ENCODE measurements around the gene KCNIP3.

The KCNIP3 gene

DNA sequence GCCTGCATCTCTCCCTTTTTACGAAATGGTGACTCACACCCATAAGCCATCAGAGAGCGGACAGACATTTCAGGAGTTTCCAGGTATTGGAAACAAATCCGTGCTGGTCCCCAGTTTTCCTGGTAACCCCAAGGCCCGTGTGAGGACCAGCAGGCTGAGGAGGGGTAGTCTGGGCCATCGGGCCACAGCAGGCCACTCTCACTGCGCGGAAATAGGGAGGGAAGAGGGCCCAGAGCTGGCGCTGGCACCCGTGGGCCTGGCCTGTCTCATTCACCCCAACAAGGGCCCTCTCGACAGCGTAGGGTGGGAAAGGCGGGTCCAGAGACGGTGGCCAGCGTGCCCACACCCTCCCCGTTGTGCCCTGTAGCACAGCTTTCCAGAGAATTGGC, 91.7 kb downstream of the KCNIP3 start:
- Histone ChIP-seq H3K4me3 (ENCODE audit: low read depth in 1 of 2, low read length in 2 of 2) (no peak overlapping the region), H4K20me1 (ENCODE audit: insufficient read depth, low read length) (no peaks in the 10 kb centered on the region), H2AFZ (ENCODE audit: low read depth, low read length) (peak overlapping the region; percentile 55; the same call in 1 of the 2 replicates), H3K9me3 (ENCODE audit: insufficient read depth, low read length, severe bottlenecking) (no peaks in the 10 kb centered on the region), H3K27ac (ENCODE audit: low read length) (no peak overlapping the region), H3K9ac (ENCODE audit: low read depth, low read length) (no peak overlapping the region), H3K79me2 (ENCODE audit: insufficient read depth, low read length) (no peaks in the 10 kb centered on the region), H3K4me2 (ENCODE audit: insufficient read depth, low read length) (peak overlapping the region; percentile 38), H3K36me3 (ENCODE audit: insufficient read depth, low read length) (no peaks in the 10 kb centered on the region), H3K4me1 (ENCODE audit: insufficient read depth, low read length) (peaks cover 6% of the 10 kb centered on the region; the same call in 1 of the 2 replicates), H3K27me3 (ENCODE audit: insufficient read depth, low read length, poor library complexity) (no peaks in the 10 kb centered on the region)
- ATAC-seq (ENCODE audit: insufficient read depth, low read depth) (peak; percentile 23; the same call in 2 of the 3 replicates), DNase-seq (no peak)
- TF ChIP-seq, protein P1, sequence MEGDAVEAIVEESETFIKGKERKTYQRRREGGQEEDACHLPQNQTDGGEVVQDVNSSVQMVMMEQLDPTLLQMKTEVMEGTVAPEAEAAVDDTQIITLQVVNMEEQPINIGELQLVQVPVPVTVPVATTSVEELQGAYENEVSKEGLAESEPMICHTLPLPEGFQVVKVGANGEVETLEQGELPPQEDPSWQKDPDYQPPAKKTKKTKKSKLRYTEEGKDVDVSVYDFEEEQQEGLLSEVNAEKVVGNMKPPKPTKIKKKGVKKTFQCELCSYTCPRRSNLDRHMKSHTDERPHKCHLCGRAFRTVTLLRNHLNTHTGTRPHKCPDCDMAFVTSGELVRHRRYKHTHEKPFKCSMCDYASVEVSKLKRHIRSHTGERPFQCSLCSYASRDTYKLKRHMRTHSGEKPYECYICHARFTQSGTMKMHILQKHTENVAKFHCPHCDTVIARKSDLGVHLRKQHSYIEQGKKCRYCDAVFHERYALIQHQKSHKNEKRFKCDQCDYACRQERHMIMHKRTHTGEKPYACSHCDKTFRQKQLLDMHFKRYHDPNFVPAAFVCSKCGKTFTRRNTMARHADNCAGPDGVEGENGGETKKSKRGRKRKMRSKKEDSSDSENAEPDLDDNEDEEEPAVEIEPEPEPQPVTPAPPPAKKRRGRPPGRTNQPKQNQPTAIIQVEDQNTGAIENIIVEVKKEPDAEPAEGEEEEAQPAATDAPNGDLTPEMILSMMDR (IDR thresholded peaks at IDR 0.05; ENCODE audit: borderline replicate concordance, extremely low read depth, low read length, poor library complexity, severe bottlenecking): no peak
- no peak for TF ChIP-seq EZH2 (IDR thresholded peaks at IDR 0.05; ENCODE audit: borderline replicate concordance, low read depth, low read length, severe bottlenecking)

DNA sequence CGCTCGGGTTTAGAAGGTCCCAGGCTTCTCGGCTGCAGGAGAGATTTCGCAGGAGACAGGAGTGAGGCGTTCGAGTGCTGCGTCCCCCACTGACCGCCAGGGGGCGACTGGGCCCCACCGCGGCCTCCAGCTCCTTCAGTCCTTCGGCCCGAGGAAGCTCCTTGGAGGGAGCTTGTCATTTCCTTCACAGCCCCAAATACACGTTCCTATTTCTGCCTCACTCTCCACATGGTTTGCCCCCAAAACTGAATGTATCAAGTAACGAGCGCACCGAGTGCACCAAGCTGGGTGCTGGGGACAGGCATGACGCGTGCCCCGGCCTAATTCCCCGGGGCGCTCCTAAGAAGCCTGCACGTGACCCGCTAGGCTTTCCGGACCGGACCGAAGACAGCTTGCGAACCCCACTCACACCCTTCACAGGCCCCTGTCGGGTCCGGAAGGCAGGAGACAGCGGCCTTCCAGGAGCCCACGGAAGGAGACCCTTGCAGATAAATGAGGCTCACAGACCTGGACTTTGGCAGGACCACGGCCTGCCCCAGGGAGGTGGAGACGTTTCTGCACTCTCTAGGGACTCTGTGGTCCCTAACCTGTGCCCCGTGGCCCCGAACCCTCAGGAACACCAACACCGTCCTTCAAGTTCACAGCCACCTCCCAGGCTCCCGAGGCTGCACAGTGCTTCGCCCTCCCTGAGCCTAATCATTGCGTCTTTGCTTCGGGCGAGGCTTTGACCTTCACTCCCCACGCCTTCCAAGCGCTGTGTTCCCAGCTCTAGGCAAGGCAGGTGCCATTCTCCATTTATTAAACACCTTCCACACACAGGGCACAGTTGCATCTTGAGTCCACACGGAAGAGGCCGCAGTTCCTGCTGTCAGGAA, 92.3 kb downstream of the KCNIP3 start:
- Histone ChIP-seq H3K9me3 (ENCODE audit: insufficient read depth, low read length, severe bottlenecking) (no peaks in the 10 kb centered on the region), H2AFZ (ENCODE audit: low read depth, low read length) (peak overlapping the region; percentile 68), H3K4me1 (ENCODE audit: insufficient read depth, low read length) (peaks cover 6% of the 10 kb centered on the region; the same call in 1 of the 2 replicates), H3K79me2 (ENCODE audit: insufficient read depth, low read length) (no peaks in the 10 kb centered on the region), H3K27ac (ENCODE audit: low read length) (no peak overlapping the region), H3K36me3 (ENCODE audit: insufficient read depth, low read length) (no peaks in the 10 kb centered on the region), H3K9ac (ENCODE audit: low read depth, low read length) (no peak overlapping the region), H3K27me3 (ENCODE audit: insufficient read depth, low read length, poor library complexity) (no peaks in the 10 kb centered on the region), H4K20me1 (ENCODE audit: insufficient read depth, low read length) (no peaks in the 10 kb centered on the region), H3K4me3 (ENCODE audit: low read depth in 1 of 2, low read length in 2 of 2) (no peak overlapping the region), H3K4me2 (ENCODE audit: insufficient read depth, low read length) (peak overlapping the region; percentile 38)
- no peak for TF ChIP-seq EZH2 (IDR thresholded peaks at IDR 0.05; ENCODE audit: borderline replicate concordance, low read depth, low read length, severe bottlenecking)
- TF ChIP-seq, protein P1 (IDR thresholded peaks at IDR 0.05; ENCODE audit: borderline replicate concordance, extremely low read depth, low read length, poor library complexity, severe bottlenecking): peak; percentile 94
- DNase-seq (peak; percentile 66), ATAC-seq (ENCODE audit: insufficient read depth, low read depth) (peak; percentile 96)

DNA sequence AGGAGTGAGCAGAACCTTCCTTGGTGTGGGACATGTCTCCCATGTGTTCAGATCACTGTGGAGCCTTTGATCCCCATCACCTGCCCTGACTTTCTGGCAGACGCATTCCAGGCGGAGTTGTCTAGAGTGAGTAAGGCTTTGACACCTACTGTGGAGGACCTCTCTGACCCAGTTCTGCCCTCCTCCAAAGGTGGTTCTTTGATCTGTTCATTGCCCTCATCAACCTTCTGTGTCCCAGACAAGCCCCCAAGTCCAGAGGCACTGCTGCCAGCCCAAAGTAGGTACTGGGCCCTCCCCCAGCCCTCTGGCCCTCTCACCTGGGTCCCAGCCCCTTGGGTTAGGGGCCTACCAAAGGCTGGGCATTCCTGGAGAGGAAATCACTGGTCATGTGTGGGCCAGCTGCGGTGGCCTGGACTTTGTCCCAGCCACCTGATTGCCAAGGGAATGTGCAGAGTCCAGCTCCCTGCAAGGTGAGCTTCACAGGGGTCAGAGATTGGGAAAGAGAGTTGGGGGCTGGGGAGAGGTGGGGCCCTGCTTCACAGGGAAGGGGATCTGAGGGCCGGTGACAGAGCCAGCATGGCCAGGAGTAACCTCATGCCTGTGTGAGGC, 93.2 kb downstream of the KCNIP3 start:
- TF ChIP-seq EZH2 (IDR thresholded peaks at IDR 0.05; ENCODE audit: borderline replicate concordance, low read depth, low read length, severe bottlenecking): no peak
- TF ChIP-seq, protein P1 (IDR thresholded peaks at IDR 0.05; ENCODE audit: borderline replicate concordance, extremely low read depth, low read length, poor library complexity, severe bottlenecking): no peak
- peaks cover 6% of the 10 kb centered on the region; the same call in 1 of the 2 replicates for H3K4me1 ChIP-seq (ENCODE audit: insufficient read depth, low read length)
- no peak overlapping the region for H3K27ac ChIP-seq (ENCODE audit: low read length)
- H3K79me2 ChIP-seq (ENCODE audit: insufficient read depth, low read length): no peaks in the 10 kb centered on the region
- H4K20me1 ChIP-seq (ENCODE audit: insufficient read depth, low read length): no peaks in the 10 kb centered on the region
- H2AFZ ChIP-seq (ENCODE audit: low read depth, low read length): no peak overlapping the region
- ATAC-seq (ENCODE audit: insufficient read depth, low read depth) (no peak), DNase-seq (no peak)
- H3K27me3 ChIP-seq (ENCODE audit: insufficient read depth, low read length, poor library complexity): no peaks in the 10 kb centered on the region
- no peaks in the 10 kb centered on the region for H3K36me3 ChIP-seq (ENCODE audit: insufficient read depth, low read length)
- H3K4me2 ChIP-seq (ENCODE audit: insufficient read depth, low read length): no peak overlapping the region
- H3K9me3 ChIP-seq (ENCODE audit: insufficient read depth, low read length, severe bottlenecking): no peaks in the 10 kb centered on the region
- no peak overlapping the region for H3K4me3 ChIP-seq (ENCODE audit: low read depth in 1 of 2, low read length in 2 of 2)
- H3K9ac ChIP-seq (ENCODE audit: low read depth, low read length): no peak overlapping the region
